Suppressor macrophage treated with lipopolysaccharide for 1 hour (primary cell): ENCODE results near the gene GUCA2B.

Source experiments
- DNase-seq, 3 donors: peaks; one replicate each; pipeline ENCODE4 v3.0.0-alpha.2; 2020 to 2022

GUCA2B gene

DNA sequence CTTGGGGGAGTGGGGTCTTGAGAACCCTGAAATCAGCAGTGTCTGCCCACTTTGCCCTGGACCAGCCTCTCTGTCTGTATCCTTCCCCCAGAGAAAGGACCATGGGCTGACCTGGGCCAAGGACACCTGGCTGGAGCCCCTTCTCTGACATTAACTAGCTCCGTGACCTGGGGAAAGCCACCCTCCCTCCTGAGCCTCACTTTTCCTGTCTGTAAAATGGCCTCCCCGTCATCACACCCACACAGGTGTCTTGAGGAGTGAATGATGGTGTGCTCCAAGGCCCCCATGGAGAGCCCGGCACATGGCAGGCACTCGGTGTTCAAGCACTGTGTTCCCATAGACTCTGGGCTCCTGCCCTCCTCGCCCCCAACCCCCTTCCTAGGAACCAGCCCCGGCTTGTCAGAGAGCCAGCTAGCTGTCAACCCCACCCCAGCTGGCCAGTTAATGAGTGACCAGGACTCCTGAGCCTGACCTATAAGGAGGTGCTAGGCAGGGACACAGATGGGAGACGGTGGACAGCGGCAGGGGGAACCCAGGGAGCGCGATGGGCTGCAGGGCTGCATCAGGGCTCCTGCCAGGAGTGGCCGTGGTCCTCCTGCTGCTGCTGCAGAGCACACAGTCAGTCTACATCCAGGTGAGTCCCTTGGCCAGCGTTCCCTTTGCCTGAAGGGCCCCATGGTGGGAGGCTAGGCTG, at the start of gene GUCA2B:
Gene GUCA2B, plus strand, starts transcription at position 504 of the 694 bp plus-strand sequence. Its CDS starts 41 bp downstream, at position 545.
- DNase-seq = no peak

- no peak for DNase-seq
These were observed 48.2 kb upstream of the GUCA2B start for GRCh38 chr1:42105025-42105424.

GRCh38 chr1:42108309-42108708, 44.9 kb upstream of the GUCA2B start:
- no peak for DNase-seq

DNA sequence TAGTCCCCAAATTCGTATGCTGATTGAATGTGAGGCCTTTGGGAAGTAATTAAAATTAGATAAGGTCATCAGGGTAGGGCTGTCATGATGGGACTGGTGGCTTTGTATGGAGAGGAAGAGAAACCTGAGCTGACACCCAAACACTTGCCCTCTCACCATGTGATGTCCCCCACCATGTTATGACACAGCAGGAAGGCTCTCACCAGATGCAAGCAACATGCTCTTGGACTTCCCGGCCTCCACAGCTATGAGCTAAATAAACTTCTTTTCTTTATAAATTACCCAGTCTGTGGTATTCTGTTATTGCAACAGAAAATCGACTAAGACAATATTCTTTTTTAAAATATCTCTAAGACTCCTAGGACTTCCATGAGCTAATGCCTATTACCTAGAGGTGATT, 43.6 kb upstream of the GUCA2B start:
- peak; percentile 42 to 68 (median 55) for DNase-seq

- no peak for DNase-seq
These were observed 39.0 kb upstream of the GUCA2B start for GRCh38 chr1:42114229-42114628.

DNA sequence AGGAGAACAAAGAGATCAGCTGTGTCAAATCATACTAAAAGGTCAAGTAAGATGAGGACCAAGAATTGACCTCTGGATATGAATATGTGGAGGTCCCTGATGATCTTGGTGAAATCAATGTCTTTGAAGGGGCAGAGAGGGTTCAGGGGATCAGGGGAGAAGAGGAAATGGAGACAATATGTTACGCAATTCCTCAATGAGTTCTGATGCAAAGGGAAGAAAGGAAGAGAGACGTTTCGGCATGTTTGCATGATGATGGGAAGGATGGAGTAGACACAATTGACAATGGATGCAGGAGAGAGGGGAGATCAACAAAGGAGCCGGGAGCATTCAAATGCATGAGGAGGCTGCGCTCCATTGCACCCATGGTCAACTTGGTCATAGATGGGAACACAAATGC, 36.0 kb upstream of the GUCA2B start:
- no peak for DNase-seq

DNA sequence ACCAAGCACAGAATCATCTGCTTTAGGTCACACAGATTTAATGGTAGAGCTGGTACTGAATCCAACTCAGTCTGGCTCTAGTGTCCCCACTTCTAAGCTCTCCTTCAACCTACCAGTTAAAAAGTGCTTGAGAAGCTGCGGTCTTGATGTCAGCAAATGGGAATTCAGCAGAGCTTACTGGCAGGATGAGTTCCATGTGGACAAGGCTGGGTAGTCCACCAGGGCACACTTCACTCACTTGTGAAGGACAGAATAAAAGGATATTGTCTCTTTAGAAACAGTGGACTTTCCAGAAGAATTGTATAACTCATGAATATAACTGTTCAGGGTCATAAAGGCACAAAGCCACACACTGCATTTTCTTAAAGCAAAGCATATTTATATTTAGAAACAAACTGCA, 35.1 kb upstream of the GUCA2B start:
- peak; percentile 4 to 38 (median 37) for DNase-seq

- no peak for DNase-seq
These were observed 30.8 kb upstream of the GUCA2B start for GRCh38 chr1:42122408-42122807.

- DNase-seq = no peak
These were observed 27.7 kb upstream of the GUCA2B start for GRCh38 chr1:42125552-42125951.

- no peak for DNase-seq
These were observed 25.4 kb upstream of the GUCA2B start for GRCh38 chr1:42127767-42128166.

DNA sequence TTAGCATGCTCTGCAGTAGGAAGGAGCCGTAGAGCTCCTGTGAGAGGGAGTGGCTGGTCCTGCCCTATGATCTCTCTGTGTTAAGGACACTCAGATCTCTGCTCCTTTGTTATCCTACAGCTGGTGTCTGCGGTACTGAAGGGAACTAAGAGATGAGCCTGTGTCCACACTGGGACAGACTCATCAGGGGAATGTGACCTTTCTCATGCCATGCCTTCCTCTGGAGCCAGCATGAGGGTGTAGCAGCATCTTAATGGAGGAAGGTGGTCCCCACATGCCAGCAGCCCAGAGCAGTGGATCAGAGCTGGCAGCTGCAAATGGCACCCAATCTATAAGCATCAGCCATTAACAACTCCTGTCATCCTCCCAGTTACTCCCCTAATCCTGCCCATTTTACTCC, 24.7 kb upstream of the GUCA2B start:
- DNase-seq = no peak

DNA sequence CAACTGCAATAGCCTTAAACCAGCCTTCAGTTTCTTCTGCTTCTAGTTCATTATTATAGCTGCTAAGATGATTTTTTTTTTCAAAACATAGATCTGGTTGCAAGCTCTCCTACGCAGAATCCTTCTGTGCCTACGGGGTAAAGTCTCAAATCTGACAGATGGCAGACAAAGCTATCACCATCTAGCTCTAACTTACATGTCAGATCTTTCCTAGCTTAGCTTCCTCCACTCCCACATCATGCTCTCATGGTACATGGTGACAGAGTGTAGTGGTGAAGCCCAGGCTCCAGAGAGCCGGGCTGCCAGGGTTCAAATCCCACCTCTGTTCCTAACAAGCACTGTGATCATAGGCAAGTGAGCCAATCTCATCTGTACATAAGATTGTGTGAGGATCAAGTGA, 24.2 kb upstream of the GUCA2B start:
- DNase-seq = no peak

GRCh38 chr1:42130061-42130660, 23.0 kb upstream of the GUCA2B start:
- no peak for DNase-seq

GRCh38 chr1:42133390-42133789, 19.8 kb upstream of the GUCA2B start:
- DNase-seq = no peak

- no peak for DNase-seq
These were observed 19.2 kb upstream of the GUCA2B start for GRCh38 chr1:42133809-42134526.

DNA sequence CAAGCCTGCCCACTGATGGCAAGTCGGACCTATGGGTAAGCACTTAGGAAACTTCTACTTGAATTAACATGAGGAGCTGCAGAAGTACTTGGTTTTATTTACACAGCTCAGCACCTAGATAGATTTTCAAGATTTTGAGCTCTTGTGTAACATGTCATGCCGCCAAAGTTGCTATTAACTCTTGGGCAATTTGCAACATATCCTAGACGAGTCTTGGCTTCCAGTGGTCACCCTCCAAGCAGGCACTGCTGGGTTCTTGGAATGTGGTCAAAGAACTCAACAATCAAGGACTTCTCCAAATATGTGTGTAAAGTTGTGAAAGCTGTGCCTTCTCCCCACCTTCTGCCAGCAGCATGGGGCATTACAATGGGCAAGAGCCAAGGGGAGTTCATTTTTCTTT, 17.8 kb upstream of the GUCA2B start:
- no peak for DNase-seq

GRCh38 chr1:42136466-42136865, 16.7 kb upstream of the GUCA2B start:
- DNase-seq = peak in 1 of 3 donors; percentile 6

- no peak for DNase-seq
These were observed 15.4 kb upstream of the GUCA2B start for GRCh38 chr1:42137766-42138165.

DNA sequence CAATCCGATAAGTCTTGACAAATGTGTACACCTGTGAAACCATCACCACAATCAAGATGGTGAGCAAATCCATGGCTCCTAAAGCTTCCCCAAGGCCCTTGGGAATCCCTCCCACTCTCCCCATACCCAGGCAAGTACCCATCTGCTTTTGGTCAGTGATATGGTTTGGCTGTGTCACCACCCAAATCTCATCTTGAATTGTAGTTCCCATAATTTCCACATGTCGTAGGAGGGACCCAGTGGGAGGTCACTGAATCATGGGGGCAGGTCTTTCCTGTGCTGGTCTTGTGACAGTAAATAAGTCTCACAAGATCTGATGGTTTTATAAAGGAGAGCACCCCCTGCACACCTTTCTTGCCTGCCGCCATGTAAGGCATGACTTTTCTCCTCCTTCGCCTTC, 14.6 kb upstream of the GUCA2B start:
- DNase-seq = peak; percentile 44 to 51 (median 48)

GRCh38 chr1:42139444-42139843, 13.8 kb upstream of the GUCA2B start:
- DNase-seq = peak in 1 of 3 donors; percentile 17

GRCh38 chr1:42140191-42140590, 13.0 kb upstream of the GUCA2B start:
- no peak for DNase-seq

GRCh38 chr1:42141978-42142377, 11.2 kb upstream of the GUCA2B start:
- DNase-seq = no peak

GRCh38 chr1:42142894-42143675, 10.1 kb upstream of the GUCA2B start:
- peak in 2 of 3 donors; percentile 15 to 22 for DNase-seq
